PC-3 (cell line): ENCODE data around the gene TMEM184C.

Source experiments
- EZH2 ChIP-seq: fragments of 300-600 bp; sonication (generic); IDR thresholded peaks from one replicate; pipeline ENCODE4 v1.6.1; 2017; ENCODE audit warnings: antibody characterized with exemption, mild to moderate bottlenecking, low read length; ENCODE audit not compliant: unreplicated experiment
- EZH2phosphoT487 ChIP-seq: fragments of 300-600 bp; sonication (generic); IDR thresholded peaks from 2 replicates; pipeline ENCODE4 v1.6.1; 2018; ENCODE audit warnings: mild to moderate bottlenecking, antibody characterized with exemption, low read length, borderline replicate concordance
- TF ChIP-seq, protein P1 (sequence below): fragments of 300-600 bp; sonication (generic); conservative IDR thresholded peaks from 2 replicates; pipeline ENCODE4 v1.5.1; 2017; ENCODE audit warnings: antibody characterized with exemption, low read depth, mild to moderate bottlenecking, low read length

- TF ChIP-seq, protein P1, sequence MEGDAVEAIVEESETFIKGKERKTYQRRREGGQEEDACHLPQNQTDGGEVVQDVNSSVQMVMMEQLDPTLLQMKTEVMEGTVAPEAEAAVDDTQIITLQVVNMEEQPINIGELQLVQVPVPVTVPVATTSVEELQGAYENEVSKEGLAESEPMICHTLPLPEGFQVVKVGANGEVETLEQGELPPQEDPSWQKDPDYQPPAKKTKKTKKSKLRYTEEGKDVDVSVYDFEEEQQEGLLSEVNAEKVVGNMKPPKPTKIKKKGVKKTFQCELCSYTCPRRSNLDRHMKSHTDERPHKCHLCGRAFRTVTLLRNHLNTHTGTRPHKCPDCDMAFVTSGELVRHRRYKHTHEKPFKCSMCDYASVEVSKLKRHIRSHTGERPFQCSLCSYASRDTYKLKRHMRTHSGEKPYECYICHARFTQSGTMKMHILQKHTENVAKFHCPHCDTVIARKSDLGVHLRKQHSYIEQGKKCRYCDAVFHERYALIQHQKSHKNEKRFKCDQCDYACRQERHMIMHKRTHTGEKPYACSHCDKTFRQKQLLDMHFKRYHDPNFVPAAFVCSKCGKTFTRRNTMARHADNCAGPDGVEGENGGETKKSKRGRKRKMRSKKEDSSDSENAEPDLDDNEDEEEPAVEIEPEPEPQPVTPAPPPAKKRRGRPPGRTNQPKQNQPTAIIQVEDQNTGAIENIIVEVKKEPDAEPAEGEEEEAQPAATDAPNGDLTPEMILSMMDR, result no peak
- TF ChIP-seq EZH2, result no peak
- no peak for TF ChIP-seq EZH2phosphoT487
These were observed 26.1 kb upstream of the TMEM184C start for GRCh38 chr4:147591106-147591505.
